ENCODE data around the gene PDSS2.
"Not testable (repeated sequence)": the region's sequence is repeated elsewhere in the genome, so short reads cannot be mapped to it uniquely, and the experiment has no call there.

Gene PDSS2

GRCh38 chr6:107293350-107293749 is 166.0 kb downstream of the PDSS2 start:
- Histone ChIP-seq H2AFZ (ENCODE audit: low read length) (no peak overlapping the region), H3K4me1 (ENCODE audit: insufficient read depth, low read length, severe bottlenecking) (peaks cover 10% of the 10 kb centered on the region), H3K27ac (ENCODE audit: low read depth, low read length, poor library complexity, severe bottlenecking) (no peak overlapping the region), H3K9me2 (ENCODE audit: low read depth, low read length) (no peaks in the 10 kb centered on the region), H3K79me2 (ENCODE audit: insufficient read depth, low read length) (no peaks in the 10 kb centered on the region), H4K20me1 (ENCODE audit: insufficient read depth, low read length) (no peaks in the 10 kb centered on the region), H3K36me3 (ENCODE audit: insufficient read depth, low read length) (no peaks in the 10 kb centered on the region), H3K9me3 (ENCODE audit: low read length) (no peaks in the 10 kb centered on the region), H3K27me3 (ENCODE audit: insufficient read depth, low read length) (no peaks in the 10 kb centered on the region), H3K4me3 (ENCODE audit: low read depth, low read length, poor library complexity, severe bottlenecking) (no peak overlapping the region), H3F3A (ENCODE audit: insufficient read depth, low read length) (no peaks in the 10 kb centered on the region), H3K9ac (ENCODE audit: low read length) (no peak overlapping the region), H3K4me2 (ENCODE audit: low read length) (no peak overlapping the region)
- TF ChIP-seq, protein P1, sequence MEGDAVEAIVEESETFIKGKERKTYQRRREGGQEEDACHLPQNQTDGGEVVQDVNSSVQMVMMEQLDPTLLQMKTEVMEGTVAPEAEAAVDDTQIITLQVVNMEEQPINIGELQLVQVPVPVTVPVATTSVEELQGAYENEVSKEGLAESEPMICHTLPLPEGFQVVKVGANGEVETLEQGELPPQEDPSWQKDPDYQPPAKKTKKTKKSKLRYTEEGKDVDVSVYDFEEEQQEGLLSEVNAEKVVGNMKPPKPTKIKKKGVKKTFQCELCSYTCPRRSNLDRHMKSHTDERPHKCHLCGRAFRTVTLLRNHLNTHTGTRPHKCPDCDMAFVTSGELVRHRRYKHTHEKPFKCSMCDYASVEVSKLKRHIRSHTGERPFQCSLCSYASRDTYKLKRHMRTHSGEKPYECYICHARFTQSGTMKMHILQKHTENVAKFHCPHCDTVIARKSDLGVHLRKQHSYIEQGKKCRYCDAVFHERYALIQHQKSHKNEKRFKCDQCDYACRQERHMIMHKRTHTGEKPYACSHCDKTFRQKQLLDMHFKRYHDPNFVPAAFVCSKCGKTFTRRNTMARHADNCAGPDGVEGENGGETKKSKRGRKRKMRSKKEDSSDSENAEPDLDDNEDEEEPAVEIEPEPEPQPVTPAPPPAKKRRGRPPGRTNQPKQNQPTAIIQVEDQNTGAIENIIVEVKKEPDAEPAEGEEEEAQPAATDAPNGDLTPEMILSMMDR (IDR thresholded peaks at IDR 0.05; ENCODE audit: low read length), result no peak
- no peak for TF ChIP-seq EZH2 (IDR thresholded peaks at IDR 0.05; ENCODE audit: borderline replicate concordance, low read length)

DNA sequence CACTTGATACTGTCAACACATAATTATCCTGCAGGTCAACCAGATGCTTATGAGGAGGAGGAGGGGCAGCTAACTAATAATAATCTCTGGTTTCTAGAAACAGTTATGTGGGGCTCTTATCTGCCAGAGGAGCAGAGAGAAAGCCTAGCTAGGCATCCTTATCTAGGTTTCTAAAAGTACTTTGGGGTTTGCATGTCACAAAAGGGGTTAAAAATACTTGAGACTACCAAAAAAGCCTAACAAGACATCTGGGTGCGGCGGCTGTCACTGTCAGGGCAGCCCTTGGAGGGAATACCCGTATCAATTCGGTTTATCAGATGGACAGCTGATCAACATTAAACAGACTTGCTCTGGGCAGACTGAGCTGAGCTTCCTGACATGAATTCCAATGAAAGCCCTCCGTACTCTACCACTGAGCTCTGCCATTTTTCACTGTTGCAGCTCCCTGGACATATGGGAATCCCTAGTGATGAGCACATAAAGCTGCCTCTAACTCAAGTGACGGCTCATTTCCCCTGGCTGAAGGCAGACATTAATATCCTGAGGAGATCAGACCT is 166.6 kb downstream of the PDSS2 start:
- no peak overlapping the region for H3K9ac ChIP-seq (ENCODE audit: low read length)
- no peak overlapping the region for H3K27ac ChIP-seq (ENCODE audit: low read depth, low read length, poor library complexity, severe bottlenecking)
- no peak overlapping the region for H2AFZ ChIP-seq (ENCODE audit: low read length)
- no peaks in the 10 kb centered on the region for H3K79me2 ChIP-seq (ENCODE audit: insufficient read depth, low read length)
- no peaks in the 10 kb centered on the region for H3K9me3 ChIP-seq (ENCODE audit: low read length)
- no peak overlapping the region for H3K4me2 ChIP-seq (ENCODE audit: low read length)
- H3K36me3 ChIP-seq (ENCODE audit: insufficient read depth, low read length), result no peaks in the 10 kb centered on the region
- peaks cover 10% of the 10 kb centered on the region for H3K4me1 ChIP-seq (ENCODE audit: insufficient read depth, low read length, severe bottlenecking)
- H3K4me3 ChIP-seq (ENCODE audit: low read depth, low read length, poor library complexity, severe bottlenecking), result no peak overlapping the region
- TF ChIP-seq, protein P1 (IDR thresholded peaks at IDR 0.05; ENCODE audit: low read length), result no peak
- H4K20me1 ChIP-seq (ENCODE audit: insufficient read depth, low read length), result no peaks in the 10 kb centered on the region
- no peaks in the 10 kb centered on the region for H3K27me3 ChIP-seq (ENCODE audit: insufficient read depth, low read length)
- H3F3A ChIP-seq (ENCODE audit: insufficient read depth, low read length), result no peaks in the 10 kb centered on the region
- H3K9me2 ChIP-seq (ENCODE audit: low read depth, low read length), result no peaks in the 10 kb centered on the region

- Histone ChIP-seq H3K27me3 (ENCODE audit: insufficient read depth, low read length) (no peaks in the 10 kb centered on the region), H3F3A (ENCODE audit: insufficient read depth, low read length) (no peaks in the 10 kb centered on the region), H3K4me3 (ENCODE audit: low read depth, low read length, poor library complexity, severe bottlenecking) (no peak overlapping the region), H3K9me3 (ENCODE audit: low read length) (no peaks in the 10 kb centered on the region), H3K79me2 (ENCODE audit: insufficient read depth, low read length) (no peaks in the 10 kb centered on the region), H3K4me1 (ENCODE audit: insufficient read depth, low read length, severe bottlenecking) (peaks cover 10% of the 10 kb centered on the region), H3K9me2 (ENCODE audit: low read depth, low read length) (no peaks in the 10 kb centered on the region), H3K4me2 (ENCODE audit: low read length) (no peak overlapping the region; the same call in 1 of the 2 replicates), H3K27ac (ENCODE audit: low read depth, low read length, poor library complexity, severe bottlenecking) (no peak overlapping the region), H4K20me1 (ENCODE audit: insufficient read depth, low read length) (no peaks in the 10 kb centered on the region), H3K9ac (ENCODE audit: low read length) (no peak overlapping the region), H2AFZ (ENCODE audit: low read length) (no peak overlapping the region), H3K36me3 (ENCODE audit: insufficient read depth, low read length) (no peaks in the 10 kb centered on the region)
- TF ChIP-seq, protein P1 (IDR thresholded peaks at IDR 0.05; ENCODE audit: low read length), result no peak
- no peak for TF ChIP-seq EZH2 (IDR thresholded peaks at IDR 0.05; ENCODE audit: borderline replicate concordance, low read length)
Observed at GRCh38 chr6:107290491-107290890, 168.9 kb downstream of the PDSS2 start.

- not testable (repeated sequence) for H3K4me2 ChIP-seq (ENCODE audit: low read length); H3K9ac ChIP-seq (ENCODE audit: low read length); H2AFZ ChIP-seq (ENCODE audit: low read length); H3F3A ChIP-seq (ENCODE audit: insufficient read depth, low read length); H4K20me1 ChIP-seq (ENCODE audit: insufficient read depth, low read length); H3K27me3 ChIP-seq (ENCODE audit: insufficient read depth, low read length); H3K36me3 ChIP-seq (ENCODE audit: insufficient read depth, low read length); H3K79me2 ChIP-seq (ENCODE audit: insufficient read depth, low read length); H3K27ac ChIP-seq (ENCODE audit: low read depth, low read length, poor library complexity, severe bottlenecking); H3K4me1 ChIP-seq (ENCODE audit: insufficient read depth, low read length, severe bottlenecking); H3K9me2 ChIP-seq (ENCODE audit: low read depth, low read length); H3K9me3 ChIP-seq (ENCODE audit: low read length); H3K4me3 ChIP-seq (ENCODE audit: low read depth, low read length, poor library complexity, severe bottlenecking)
Observed at GRCh38 chr6:107289258-107289657, 170.1 kb downstream of the PDSS2 start.

GRCh38 chr6:107285683-107286082 is 173.7 kb downstream of the PDSS2 start:
- H3K4me3 ChIP-seq (ENCODE audit: low read depth, low read length, poor library complexity, severe bottlenecking); H3K4me1 ChIP-seq (ENCODE audit: insufficient read depth, low read length, severe bottlenecking); H2AFZ ChIP-seq (ENCODE audit: low read length); H3K9ac ChIP-seq (ENCODE audit: low read length); H3F3A ChIP-seq (ENCODE audit: insufficient read depth, low read length); H3K27me3 ChIP-seq (ENCODE audit: insufficient read depth, low read length); H3K4me2 ChIP-seq (ENCODE audit: low read length); H3K79me2 ChIP-seq (ENCODE audit: insufficient read depth, low read length); H3K9me2 ChIP-seq (ENCODE audit: low read depth, low read length); H3K36me3 ChIP-seq (ENCODE audit: insufficient read depth, low read length); H3K27ac ChIP-seq (ENCODE audit: low read depth, low read length, poor library complexity, severe bottlenecking); H3K9me3 ChIP-seq (ENCODE audit: low read length); H4K20me1 ChIP-seq (ENCODE audit: insufficient read depth, low read length): not testable (repeated sequence)

Data from OCI-LY1 (cell line).